OCI-M1 (cell line): ENCODE measurements around the gene MOB2.

Experiments used
- DNase-seq: peaks from one replicate; lab custom pipeline; 2025; lab: John Stamatoyannopoulos, UW

Gene MOB2

DNA sequence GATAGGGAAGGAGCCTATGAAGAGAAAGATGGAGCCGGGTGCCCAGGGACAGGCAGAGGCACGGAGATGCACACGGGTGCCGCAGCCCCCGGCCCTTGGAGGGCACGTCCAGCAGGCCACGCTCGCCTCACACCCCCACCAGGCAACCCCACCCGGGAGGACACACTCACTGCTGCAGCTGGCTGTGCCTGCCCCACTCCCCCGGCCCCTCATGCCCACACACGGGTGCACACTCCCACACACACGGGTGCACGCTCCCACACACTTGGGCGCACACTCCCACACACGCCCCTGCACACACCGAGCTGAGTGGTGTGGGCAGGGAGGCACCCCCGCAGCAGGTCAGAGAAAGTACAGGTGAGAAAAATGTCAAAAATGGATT lies 1.1 kb downstream of the MOB2 start:
- no peak for DNase-seq

DNA sequence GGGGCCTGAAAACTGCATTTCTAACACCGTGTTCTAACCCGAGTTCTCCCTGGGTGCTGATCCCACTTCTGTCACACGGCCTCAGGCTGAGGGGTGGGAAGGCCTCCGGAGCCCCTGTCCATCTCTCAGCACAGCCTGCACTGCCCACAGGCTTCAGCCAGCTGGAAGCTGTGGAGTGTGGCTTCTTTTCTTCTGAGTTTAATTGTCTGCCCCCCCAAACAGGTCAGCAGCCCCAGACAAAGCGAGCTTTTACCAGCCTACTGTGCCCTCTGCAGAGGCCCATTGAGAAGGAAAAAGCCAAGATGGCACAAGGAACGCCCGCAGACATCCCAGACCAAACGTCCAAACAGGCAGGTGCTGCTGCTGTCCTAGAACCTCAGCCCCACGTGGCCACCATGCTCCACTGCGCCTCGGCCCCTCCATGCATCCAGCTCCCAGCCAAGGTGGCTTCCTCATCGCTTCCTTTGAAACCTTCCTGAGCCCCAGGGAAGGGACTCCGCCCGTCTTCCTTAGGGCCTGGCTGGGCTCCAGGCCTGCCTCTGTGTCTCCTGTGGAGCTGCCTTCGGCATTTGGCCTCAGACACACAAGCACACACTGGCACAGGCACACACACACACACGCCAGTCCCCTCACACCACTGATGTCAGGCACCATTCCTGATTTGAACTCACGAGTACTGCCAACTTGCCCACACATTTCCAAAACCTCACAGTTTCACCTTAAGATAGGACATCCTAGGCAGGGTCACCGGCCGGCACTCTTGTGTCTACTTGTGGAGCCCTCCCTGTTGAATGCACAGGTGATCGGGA lies 1.7 kb downstream of the MOB2 start:
- no peak for DNase-seq

DNA sequence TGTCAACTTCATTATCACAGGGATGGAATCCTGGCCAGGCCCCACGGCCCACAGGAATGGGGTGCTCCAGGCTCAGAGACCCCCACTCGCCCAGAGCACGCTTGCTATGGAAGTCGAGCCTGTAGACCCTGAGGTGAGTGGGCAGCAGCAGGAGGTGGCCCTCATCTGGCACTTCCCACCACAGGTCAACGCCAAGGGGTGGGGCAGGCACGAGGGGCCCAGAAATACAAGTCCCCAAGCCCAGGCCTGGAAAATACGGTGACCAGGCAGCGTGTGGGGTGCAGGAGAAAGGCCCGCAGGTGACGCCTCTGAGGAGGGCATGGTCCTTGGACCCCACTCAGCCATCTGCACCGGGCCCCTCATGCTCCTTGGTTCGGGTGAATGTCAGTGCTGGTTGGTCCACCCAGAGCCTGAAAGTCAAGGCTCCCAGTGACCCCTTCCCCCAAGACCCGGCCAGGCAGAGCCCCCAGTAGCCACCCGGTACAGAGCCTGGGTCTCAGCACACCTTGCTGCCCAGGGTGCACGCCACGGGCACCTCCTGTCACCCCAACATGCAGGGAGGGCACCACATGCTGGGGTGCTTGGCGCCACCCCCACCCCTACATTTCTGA lies 2.4 kb downstream of the MOB2 start:
- no peak for DNase-seq

- DNase-seq: no peak
These were observed 3.1 kb downstream of the MOB2 start for GRCh38 chr11:1483445-1483961.

DNA sequence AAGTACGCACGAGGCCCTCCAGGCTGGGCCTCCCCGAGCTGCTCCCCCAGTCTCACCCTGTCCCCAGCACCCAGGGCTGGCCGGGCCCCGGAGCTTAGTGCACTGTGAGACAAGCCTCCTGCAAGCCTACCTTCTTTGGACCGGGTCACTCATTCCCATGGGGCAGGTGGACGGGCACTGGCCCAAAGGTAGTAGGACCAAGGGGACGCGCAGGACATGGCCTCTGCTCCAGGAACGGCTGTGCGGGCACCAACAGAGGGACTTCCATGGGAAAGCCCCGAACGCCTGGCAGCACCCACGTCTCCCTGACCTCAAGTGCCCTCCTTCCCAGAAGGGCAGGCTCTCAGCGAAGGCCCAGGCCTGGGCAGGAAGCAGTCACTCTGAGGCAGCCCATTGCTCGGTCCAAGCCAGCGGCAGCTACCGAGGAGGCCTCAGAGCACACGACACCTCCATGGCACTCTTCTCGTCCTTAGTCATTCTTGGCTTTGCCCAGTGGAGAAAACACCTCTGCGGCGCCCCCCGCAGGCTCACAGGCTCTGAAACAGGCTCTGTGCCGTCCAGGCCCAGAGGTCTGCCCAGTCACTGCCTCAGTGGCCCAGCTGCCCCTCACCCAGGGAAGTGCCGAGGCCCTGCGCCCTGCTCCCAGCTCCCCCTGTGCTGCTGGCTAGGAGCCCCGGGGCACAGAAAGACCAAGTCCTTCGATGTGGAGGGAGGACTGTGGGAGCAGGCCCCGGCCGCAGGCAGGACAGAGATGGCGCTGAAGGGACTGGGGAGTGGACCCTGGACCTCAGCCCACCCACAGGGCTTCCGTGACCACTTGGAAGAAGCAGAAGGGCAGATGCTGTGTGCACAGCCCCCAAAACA lies 3.8 kb downstream of the MOB2 start:
- no peak for DNase-seq

- no peak for DNase-seq
These were observed 4.6 kb downstream of the MOB2 start for GRCh38 chr11:1481861-1482441.

GRCh38 chr11:1481483-1481825 lies 5.1 kb downstream of the MOB2 start:
- DNase-seq: no peak

GRCh38 chr11:1480555-1481482 lies 5.8 kb downstream of the MOB2 start:
- no peak for DNase-seq

- DNase-seq: no peak
These were observed 6.4 kb downstream of the MOB2 start for GRCh38 chr11:1480191-1480554.

DNA sequence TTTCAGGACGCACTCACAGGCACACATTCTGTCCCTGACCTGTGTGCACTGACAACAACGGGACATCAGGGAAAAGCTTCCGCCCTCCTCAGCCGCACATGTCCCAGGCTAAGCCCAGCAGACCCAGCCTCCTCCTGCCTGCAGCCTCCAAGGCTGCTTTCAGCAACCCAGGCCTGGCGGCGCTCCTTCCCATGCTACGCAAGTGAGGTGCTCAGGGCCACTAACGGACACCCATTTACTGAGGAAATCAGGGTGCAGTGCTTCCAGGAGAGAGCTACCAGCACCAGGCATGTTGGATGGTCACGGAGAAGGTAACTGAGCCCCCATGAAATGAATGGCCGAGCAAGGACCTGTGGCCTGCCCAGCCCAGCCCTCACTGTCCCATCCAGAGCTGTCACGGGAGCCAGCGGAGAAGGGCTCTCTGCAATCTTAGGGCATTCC lies 6.9 kb downstream of the MOB2 start:
- no peak for DNase-seq

GRCh38 chr11:1479006-1479677 lies 7.4 kb downstream of the MOB2 start:
- no peak for DNase-seq

- DNase-seq: no peak
These were observed 8.0 kb downstream of the MOB2 start for GRCh38 chr11:1478544-1478943.

GRCh38 chr11:1478011-1478410 lies 8.6 kb downstream of the MOB2 start:
- no peak for DNase-seq

- DNase-seq: no peak
These were observed 9.4 kb downstream of the MOB2 start for GRCh38 chr11:1476940-1477736.

- DNase-seq: no peak
These were observed 10.7 kb downstream of the MOB2 start for GRCh38 chr11:1475841-1476240.

DNA sequence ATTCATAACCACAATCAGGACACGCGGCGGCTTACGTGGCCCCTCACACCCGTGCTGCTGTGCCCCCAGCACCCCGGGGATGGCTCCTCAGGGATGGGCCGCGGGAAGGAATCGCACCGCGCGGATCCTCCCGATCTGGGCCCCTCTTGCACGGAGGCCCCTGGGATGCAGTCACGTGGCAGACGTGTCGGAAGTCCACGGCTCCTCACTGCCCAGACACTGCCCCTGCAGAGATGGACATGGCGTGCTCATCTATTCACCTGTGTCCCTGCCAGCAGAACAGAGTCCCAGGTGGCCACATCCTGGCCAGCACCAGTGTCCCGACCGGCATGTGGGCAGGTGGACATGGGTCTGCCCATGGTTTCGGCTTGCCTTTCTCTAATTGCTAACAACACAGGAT lies 12.8 kb downstream of the MOB2 start:
- DNase-seq: no peak

- no peak for DNase-seq
These were observed 13.5 kb downstream of the MOB2 start for GRCh38 chr11:1473011-1473628.

DNA sequence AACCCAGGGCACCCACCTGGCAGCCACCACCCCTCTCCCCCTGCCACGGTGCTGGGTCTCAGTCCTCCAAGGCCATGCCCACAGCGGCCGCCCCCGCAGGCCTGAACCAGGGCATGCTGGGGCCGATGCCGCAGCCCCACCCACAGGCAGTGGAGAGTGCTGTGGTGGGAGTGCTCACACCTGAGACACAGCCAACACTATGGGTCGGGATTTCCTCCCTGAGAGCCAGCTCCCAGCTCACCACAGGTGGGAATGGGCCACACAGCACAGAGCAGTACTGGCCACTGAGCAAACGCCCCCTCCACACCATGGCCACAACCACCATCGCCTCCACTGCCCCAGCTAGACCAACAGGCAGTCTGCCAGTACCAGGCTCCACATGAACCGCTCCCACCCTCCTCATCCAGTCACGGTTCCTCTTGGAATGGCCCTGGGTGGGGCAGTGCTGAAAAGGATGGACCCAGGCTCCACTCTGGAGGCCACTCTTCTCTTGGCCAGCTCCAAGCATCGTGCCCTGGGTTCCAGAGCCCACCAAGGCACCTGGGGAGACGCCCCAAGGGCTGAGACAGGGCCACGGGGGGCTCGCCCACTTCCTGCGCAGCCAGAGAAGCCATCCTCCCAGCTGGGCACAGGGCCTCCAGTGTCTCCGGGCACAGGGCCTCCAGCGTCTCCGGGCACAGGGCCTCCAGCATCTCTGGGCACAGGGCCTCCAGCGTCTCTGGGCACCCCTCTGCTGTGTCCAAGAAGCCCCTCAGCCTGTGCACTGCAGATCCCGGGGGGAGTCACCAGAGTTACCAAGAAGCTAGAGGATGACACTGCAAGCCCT lies 14.2 kb downstream of the MOB2 start:
- DNase-seq: no peak

DNA sequence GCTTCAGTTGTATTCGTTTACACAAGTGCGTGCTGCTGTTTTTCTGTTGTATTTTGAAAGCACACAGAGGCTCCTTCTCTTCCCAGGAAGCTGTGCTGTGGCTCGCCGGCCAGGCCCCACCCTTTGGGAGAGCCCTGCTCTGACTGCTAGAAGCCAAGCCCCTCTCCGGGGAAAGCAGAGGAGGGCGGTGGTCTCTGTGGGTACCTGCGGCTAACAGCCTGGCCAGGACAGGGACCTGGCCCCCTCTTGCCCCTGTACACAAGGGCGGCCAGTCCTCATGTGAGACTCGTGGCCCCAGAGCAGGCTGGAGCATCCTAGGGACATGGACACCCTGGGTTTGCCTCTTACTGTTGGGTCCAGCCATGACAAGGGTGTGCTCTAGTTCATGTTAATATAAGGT lies 14.8 kb downstream of the MOB2 start:
- no peak for DNase-seq
